ENCODE data around the gene WNT1. TPM values are rescaled to one million over a fixed set of nuclear protein-coding genes. Genes with fewer than 3 reads are reported as not detected.
A peak's percentile ranks its signal among the peaks of the same experiment; 100 is the strongest.

Gene WNT1
- total and polyA plus RNA-seq, 9 of the 15 experiments (the other 6 are each of a cell fraction or from before 2014, with no cell fraction given): not detected

GRCh38 chr12:48936379-48936979 is 41.6 kb upstream of the WNT1 start (continued):
- TF ChIP-seq SAP30 (IDR thresholded peaks at IDR 0.05; ENCODE audit: borderline replicate concordance, insufficient read depth, low read depth, low read length, poor library complexity, severe bottlenecking): no peak
- no peak for TF ChIP-seq ELF1 (tag; IDR thresholded peaks at IDR 0.05)
- no peak for TF ChIP-seq BRF1 (IDR thresholded peaks at IDR 0.05; ENCODE audit: borderline replicate concordance, extremely low read depth, insufficient read length)
- TF ChIP-seq ZNF830 (CRISPR knock-in tag; IDR thresholded peaks at IDR 0.05): no peak
- no peak for TF ChIP-seq ZNF165 (CRISPR knock-in tag; IDR thresholded peaks at IDR 0.05; ENCODE audit: borderline replicate concordance)

- H4K20me1 ChIP-seq (replicated peaks; ENCODE audit: control insufficient read depth, insufficient read depth, low read length): peaks cover 14% of the 10 kb centered on the region; the same call in 1 of the 2 replicates
- H3K27ac ChIP-seq (ENCODE audit: extremely low read depth, low read depth, low read length): no peak overlapping the region
- H3K27me3 ChIP-seq (ENCODE audit: control insufficient read depth in 2 of 2, insufficient read depth in 2 of 2, low read length in 2 of 2): no peaks in the 10 kb centered on the region
- no peak overlapping the region for H2AFZ ChIP-seq (ENCODE audit: low read depth, low read length)
- CTCF ChIA-PET (ENCODE audit: low intra/inter-chr PET ratio): interaction anchor here (1.1 to 3.3 kb wide), 2 partner anchors 58 to 83 kb away, joined by 3 to 29 read pairs; no protein-coding TSS in a partner anchor
- WGBS (ENCODE audit: insufficient coverage, low coverage, missing lambda C conversion rate): 76% methylated on average over 6 of the region's 6 CpGs
- peaks cover 4% of the 10 kb centered on the region for H3K9me1 ChIP-seq (ENCODE audit: control insufficient read depth, insufficient read depth, low read length)
- POLR2A ChIA-PET: no interaction called here
- H3K9ac ChIP-seq (ENCODE audit: insufficient read depth in 1 of 2, low read depth in 2 of 2, low read length in 2 of 2): no peak overlapping the region
- H3K79me2 ChIP-seq (ENCODE audit: control insufficient read depth, insufficient read depth, low read length): peaks cover 3% of the 10 kb centered on the region; the same call in 1 of the 3 replicates
- H3K36me3 ChIP-seq (ENCODE audit: control insufficient read depth, insufficient read depth, low read length): peaks cover 93% of the 10 kb centered on the region
- BruUV-seq (replicated peaks): no TSS peak
- FAIRE-seq: peak; percentile 60
- peak; percentile 78 for ATAC-seq
- H3K4me2 ChIP-seq (ENCODE audit: insufficient read depth, low read length): no peak overlapping the region
- no peak overlapping the region for H3K4me3 ChIP-seq
- intact Hi-C loops (cut with micrococcal nuclease) (loop anchor here (2.0 kb wide), 1 partner anchor 58 kb away; no protein-coding TSS in a partner anchor), in situ Hi-C loops (cut with MboI) (no loop called here)
- TF ChIP-seq ARHGAP35 (IDR thresholded peaks at IDR 0.05; ENCODE audit: partially characterized antibody) (no peak), CTCF (IDR thresholded peaks at IDR 0.05 in 2 of 3, conservative IDR thresholded peaks at IDR 0.05 in 1 of 3; ENCODE audit: insufficient read depth in 2 of 3, low read depth in 1 of 3, low read length in 3 of 3) (peak; percentile 41 to 46 (median 45)), JUNB (CRISPR knock-in tag; conservative IDR thresholded peaks at IDR 0.05) (no peak), TCF3 (CRISPR knock-in tag; IDR thresholded peaks at IDR 0.05) (no peak)
- no peaks in the 10 kb centered on the region; a peak in 1 of 5 replicates for H3K4me1 ChIP-seq (replicated peaks in 1 of 2; ENCODE audit: control insufficient read depth in 2 of 2, insufficient read depth in 2 of 2, low read length in 2 of 2)
- no peaks in the 10 kb centered on the region for H3K9me3 ChIP-seq (replicated peaks; ENCODE audit: control insufficient read depth, insufficient read depth, low read depth, low read length)
- DNase-seq (ENCODE audit: extremely low read depth in 1 of 4, low spot score in 3 of 4): peak in 2 of 4 experiments; percentile 21 to 26
These were observed 41.0 kb upstream of the WNT1 start for GRCh38 chr12:48937170-48937569.

Data from K562 (cell line).